Measurements from ENCODE around the gene ETFRF1. TPM values are rescaled to one million over a fixed set of nuclear protein-coding genes. Genes with fewer than 3 reads are reported as not detected.

ETFRF1 gene
- total RNA-seq, 1 experiment from 2014 or later: 15.9 TPM

DNA sequence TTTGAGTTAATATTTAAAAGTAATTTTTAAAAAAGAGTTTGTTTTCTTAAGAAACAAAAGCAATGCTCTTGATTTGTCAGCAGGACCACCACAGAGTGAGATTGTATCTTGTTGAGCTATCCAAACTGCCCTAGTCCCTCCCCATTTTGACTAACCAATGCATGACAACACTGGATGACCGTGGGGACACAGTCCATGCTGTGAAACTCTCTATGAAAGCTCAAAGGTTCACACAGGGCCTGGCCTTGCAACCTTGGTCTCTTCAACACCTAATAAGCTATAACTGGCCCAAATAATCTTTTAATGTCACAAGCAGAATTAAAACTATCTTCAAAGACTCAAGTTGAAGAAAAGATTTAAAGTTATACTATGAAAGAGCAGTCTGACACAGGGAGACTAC, 13.5 kb downstream of the ETFRF1 start:
- ChIA-PET CTCF (no interaction called here), POLR2A (ENCODE audit: unreplicated experiment) (no interaction called here)
- Histone ChIP-seq H3F3A (ENCODE audit: insufficient read depth, low read depth) (no peaks in the 10 kb centered on the region; the same call in 1 of the 2 replicates), H3K27ac (no peak overlapping the region), H2AFZ (no peak overlapping the region), H3K4me2 (no peak overlapping the region), H3K4me1 (replicated peaks; ENCODE audit: insufficient read depth) (no peaks in the 10 kb centered on the region), H3K27me3 (ENCODE audit: insufficient read depth, low read depth) (no peaks in the 10 kb centered on the region), H3K9me2 (ENCODE audit: insufficient read depth) (no peaks in the 10 kb centered on the region), H3K79me2 (ENCODE audit: low read depth) (no peaks in the 10 kb centered on the region), H3K4me3 (no peak overlapping the region), H4K20me1 (ENCODE audit: insufficient read depth) (peaks cover 4% of the 10 kb centered on the region; the same call in 1 of the 2 replicates), H3K9me3 (ENCODE audit: insufficient read depth, low read depth) (no peaks in the 10 kb centered on the region), H3K36me3 (ENCODE audit: low read depth) (peaks cover 18% of the 10 kb centered on the region; the same call in 1 of the 2 replicates)
- no peak for DNase-seq
- BruUV-seq (replicated peaks): no TSS peak
- intact Hi-C loops (cut with micrococcal nuclease; ENCODE audit: unreplicated experiment): no loop called here
- TF ChIP-seq EZH2 (IDR thresholded peaks at IDR 0.05; ENCODE audit: low read depth): no peak

DNA sequence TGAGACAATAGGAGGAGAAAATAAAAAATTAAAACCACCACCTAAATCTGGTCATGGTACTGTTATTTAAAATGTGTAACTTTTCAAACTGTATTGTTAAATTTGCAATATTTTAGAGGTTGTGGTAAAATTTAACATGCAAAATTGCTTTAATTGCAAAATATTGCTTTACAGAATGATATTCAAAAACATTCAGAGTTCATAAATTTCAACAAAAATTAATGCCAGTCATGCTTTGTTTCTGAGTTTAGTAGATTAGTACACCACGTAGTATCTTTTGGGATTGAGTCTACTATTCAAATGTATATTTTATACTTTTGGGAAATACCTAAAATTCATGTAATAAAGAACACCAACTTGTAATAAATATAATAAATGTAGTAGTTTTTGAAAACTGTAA, 18.3 kb downstream of the ETFRF1 start:
- H3K9me2 ChIP-seq (ENCODE audit: insufficient read depth): no peaks in the 10 kb centered on the region
- no peak overlapping the region for H3K4me2 ChIP-seq
- H3K27me3 ChIP-seq (ENCODE audit: insufficient read depth, low read depth): no peaks in the 10 kb centered on the region
- H3K9me3 ChIP-seq (ENCODE audit: insufficient read depth, low read depth): no peaks in the 10 kb centered on the region
- H3K4me3 ChIP-seq: no peak overlapping the region
- no peak overlapping the region for H3K27ac ChIP-seq
- POLR2A ChIA-PET (ENCODE audit: unreplicated experiment): no interaction called here
- H3K79me2 ChIP-seq (ENCODE audit: low read depth): no peaks in the 10 kb centered on the region
- H3K4me1 ChIP-seq (replicated peaks; ENCODE audit: insufficient read depth): no peaks in the 10 kb centered on the region
- DNase-seq: no peak
- TF ChIP-seq EZH2 (IDR thresholded peaks at IDR 0.05; ENCODE audit: low read depth): no peak
- TF ChIP-seq, protein P1, sequence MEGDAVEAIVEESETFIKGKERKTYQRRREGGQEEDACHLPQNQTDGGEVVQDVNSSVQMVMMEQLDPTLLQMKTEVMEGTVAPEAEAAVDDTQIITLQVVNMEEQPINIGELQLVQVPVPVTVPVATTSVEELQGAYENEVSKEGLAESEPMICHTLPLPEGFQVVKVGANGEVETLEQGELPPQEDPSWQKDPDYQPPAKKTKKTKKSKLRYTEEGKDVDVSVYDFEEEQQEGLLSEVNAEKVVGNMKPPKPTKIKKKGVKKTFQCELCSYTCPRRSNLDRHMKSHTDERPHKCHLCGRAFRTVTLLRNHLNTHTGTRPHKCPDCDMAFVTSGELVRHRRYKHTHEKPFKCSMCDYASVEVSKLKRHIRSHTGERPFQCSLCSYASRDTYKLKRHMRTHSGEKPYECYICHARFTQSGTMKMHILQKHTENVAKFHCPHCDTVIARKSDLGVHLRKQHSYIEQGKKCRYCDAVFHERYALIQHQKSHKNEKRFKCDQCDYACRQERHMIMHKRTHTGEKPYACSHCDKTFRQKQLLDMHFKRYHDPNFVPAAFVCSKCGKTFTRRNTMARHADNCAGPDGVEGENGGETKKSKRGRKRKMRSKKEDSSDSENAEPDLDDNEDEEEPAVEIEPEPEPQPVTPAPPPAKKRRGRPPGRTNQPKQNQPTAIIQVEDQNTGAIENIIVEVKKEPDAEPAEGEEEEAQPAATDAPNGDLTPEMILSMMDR (conservative IDR thresholded peaks at IDR 0.05): no peak
- H2AFZ ChIP-seq: no peak overlapping the region
- 0 out of 2 replicates have a peak, but pooled peaks cover 3% of the 10 kb centered on the region for H3F3A ChIP-seq (ENCODE audit: insufficient read depth, low read depth)
- intact Hi-C loops (cut with micrococcal nuclease; ENCODE audit: unreplicated experiment): loop anchor here (5.0 kb wide), 1 partner anchor 34 kb away; no protein-coding TSS in a partner anchor
- BruUV-seq (replicated peaks): no TSS peak
- CTCF ChIA-PET: interaction anchor here (1.1 kb wide), 1 partner anchor 174 kb away, joined by 4 read pairs; no protein-coding TSS in a partner anchor
- H4K20me1 ChIP-seq (ENCODE audit: insufficient read depth): peaks cover 4% of the 10 kb centered on the region
- H3K36me3 ChIP-seq (ENCODE audit: low read depth): 0 out of 2 replicates have a peak, but pooled peaks cover 8% of the 10 kb centered on the region

DNA sequence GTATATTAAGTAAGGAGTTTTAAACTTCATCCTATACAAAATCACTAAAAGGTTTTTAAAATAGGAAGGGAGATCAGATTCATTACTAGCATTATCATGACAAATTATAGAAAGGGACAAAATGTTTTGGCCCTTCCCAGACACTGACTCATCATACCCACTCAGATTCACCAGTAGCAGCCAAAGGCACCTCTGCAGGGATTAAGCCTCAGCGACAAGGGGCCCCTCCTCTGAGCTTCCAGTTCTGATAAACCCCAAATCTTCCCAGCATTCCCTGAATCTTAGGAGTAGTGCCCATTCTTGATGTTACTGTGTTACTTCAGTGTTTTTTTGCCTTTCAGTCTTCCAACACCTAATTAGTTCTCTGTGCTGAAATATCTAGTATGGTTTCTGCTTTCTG, 41.2 kb downstream of the ETFRF1 start:
- no peak for DNase-seq
- H3K79me2 ChIP-seq (ENCODE audit: low read depth): peaks cover 8% of the 10 kb centered on the region; the same call in 1 of the 2 replicates

More for the DNA sequence above, 41.2 kb downstream of the ETFRF1 start:
- intact Hi-C loops (cut with micrococcal nuclease; ENCODE audit: unreplicated experiment): no loop called here
- Histone ChIP-seq H3K27ac (no peak overlapping the region), H3K9me2 (ENCODE audit: insufficient read depth) (no peaks in the 10 kb centered on the region), H4K20me1 (ENCODE audit: insufficient read depth) (peaks cover 6% of the 10 kb centered on the region), H3K27me3 (ENCODE audit: insufficient read depth, low read depth) (no peaks in the 10 kb centered on the region), H3K4me3 (no peak overlapping the region), H2AFZ (no peak overlapping the region), H3K4me2 (no peak overlapping the region), H3K9me3 (ENCODE audit: insufficient read depth, low read depth) (no peaks in the 10 kb centered on the region), H3K36me3 (ENCODE audit: low read depth) (peaks cover 6% of the 10 kb centered on the region; the same call in 1 of the 2 replicates), H3F3A (ENCODE audit: insufficient read depth, low read depth) (no peaks in the 10 kb centered on the region), H3K4me1 (replicated peaks; ENCODE audit: insufficient read depth) (no peaks in the 10 kb centered on the region)
- BruUV-seq (replicated peaks): no TSS peak
- ChIA-PET POLR2A (ENCODE audit: unreplicated experiment) (no interaction called here), CTCF (interaction anchor here (1.7 kb wide), 1 partner anchor 151 kb away, joined by 9 read pairs; no protein-coding TSS in a partner anchor)
- TF ChIP-seq EZH2 (IDR thresholded peaks at IDR 0.05; ENCODE audit: low read depth): no peak
- TF ChIP-seq, protein P1 (conservative IDR thresholded peaks at IDR 0.05): no peak
